ENCODE data around the gene FSD1.
"Not testable (repeated sequence)": the region's sequence is repeated elsewhere in the genome, so short reads cannot be mapped to it uniquely, and the experiment has no call there.

FSD1 gene

GRCh38 chr19:4304538-4305256, at the start of gene FSD1:
Gene FSD1 (plus strand): TSS chr19:4304598. CDS start chr19:4304747, 149 bp downstream.
- in situ Hi-C loops (cut with MboI; ENCODE audit: low sequenced_read_pairs), result no loop called here

GRCh38 chr19:4256563-4256962, 47.8 kb upstream of the FSD1 start:
- in situ Hi-C loops (cut with MboI; ENCODE audit: low sequenced_read_pairs), result no loop called here

GRCh38 chr19:4257025-4257424, 47.4 kb upstream of the FSD1 start:
- in situ Hi-C loops (cut with MboI; ENCODE audit: low sequenced_read_pairs), result no loop called here

GRCh38 chr19:4258181-4258580, 46.2 kb upstream of the FSD1 start:
- in situ Hi-C loops (cut with MboI; ENCODE audit: low sequenced_read_pairs), result no loop called here

- in situ Hi-C loops (cut with MboI; ENCODE audit: low sequenced_read_pairs), result no loop called here
Measured at GRCh38 chr19:4260613-4261191, 43.7 kb upstream of the FSD1 start.

GRCh38 chr19:4264812-4265211, 39.6 kb upstream of the FSD1 start:
- in situ Hi-C loops (cut with MboI; ENCODE audit: low sequenced_read_pairs), result no loop called here

- in situ Hi-C loops (cut with MboI; ENCODE audit: low sequenced_read_pairs), result no loop called here
Measured at GRCh38 chr19:4266253-4267000, 38.0 kb upstream of the FSD1 start.

GRCh38 chr19:4267101-4267900, 37.1 kb upstream of the FSD1 start:
- in situ Hi-C loops (cut with MboI; ENCODE audit: low sequenced_read_pairs), result no loop called here

GRCh38 chr19:4267901-4268815, 36.2 kb upstream of the FSD1 start:
- in situ Hi-C loops (cut with MboI; ENCODE audit: low sequenced_read_pairs), result no loop called here

GRCh38 chr19:4268816-4269430, 35.5 kb upstream of the FSD1 start:
- in situ Hi-C loops (cut with MboI; ENCODE audit: low sequenced_read_pairs), result no loop called here

GRCh38 chr19:4272894-4273293, 31.5 kb upstream of the FSD1 start:
- in situ Hi-C loops (cut with MboI; ENCODE audit: low sequenced_read_pairs), result no loop called here

- in situ Hi-C loops (cut with MboI; ENCODE audit: low sequenced_read_pairs), result not testable (repeated sequence)
Measured at GRCh38 chr19:4274321-4274686, 30.1 kb upstream of the FSD1 start.

GRCh38 chr19:4277191-4277696, 27.2 kb upstream of the FSD1 start:
- in situ Hi-C loops (cut with MboI; ENCODE audit: low sequenced_read_pairs), result no loop called here

- in situ Hi-C loops (cut with MboI; ENCODE audit: low sequenced_read_pairs), result no loop called here
Measured at GRCh38 chr19:4278010-4278409, 26.4 kb upstream of the FSD1 start.

- in situ Hi-C loops (cut with MboI; ENCODE audit: low sequenced_read_pairs), result no loop called here
Measured at GRCh38 chr19:4278419-4279266, 25.8 kb upstream of the FSD1 start, which contains the start of gene SHD. Gene SHD (plus strand): TSS chr19:4279266. CDS start chr19:4280064, 798 bp downstream.

GRCh38 chr19:4279267-4279529, 25.2 kb upstream of the FSD1 start:
- in situ Hi-C loops (cut with MboI; ENCODE audit: low sequenced_read_pairs), result no loop called here

GRCh38 chr19:4279530-4280422, 24.6 kb upstream of the FSD1 start:
- in situ Hi-C loops (cut with MboI; ENCODE audit: low sequenced_read_pairs), result no loop called here
